HCT116 (cell line): ENCODE data around the gene SYT7. TPM values are rescaled to one million over a fixed set of nuclear protein-coding genes. Genes with fewer than 3 reads are reported as not detected.

Source experiments
- ATAC-seq: fragments of 200-7000 bp; cut with Tn5 transposase; 2 replicates; pipeline ENCODE4 v1.9.1; 2020; ENCODE audit warnings: mild to moderate bottlenecking, moderate library complexity
- BruUV-seq: library from RNA; stranded (reverse); fragments of 400-500 nt; replicated peaks from 2 replicates; lab custom pipeline; 2021; lab: Mats Ljungman, UMichigan
- CTCF ChIA-PET: fragments of 300-600 bp; sonication (Branson Sonifier 250); formaldehyde crosslinking; loops from one replicate; lab custom pipeline; 2021; ENCODE audit warnings: antibody characterized with exemption; lab: Charles Lee
- POLR2A ChIA-PET: fragments of 300-600, 350-600 bp; sonication (Branson Sonifier 250); formaldehyde crosslinking; loops from one replicate; lab custom pipeline; 2021; ENCODE audit warnings: antibody characterized with exemption; lab: Charles Lee
- RAD21 ChIA-PET, 2 experiments: fragments of 300-600 bp; sonication (Branson Sonifier 250); formaldehyde crosslinking; loops; one replicate each; lab custom pipeline; 2023; ENCODE audit warnings: low total read pairs in 2 of 2; ENCODE audit not compliant: uncharacterized antibody in 2 of 2, unreplicated experiment in 2 of 2, low non-redundant PET in 1 of 2; lab: Charles Lee
- DNase-seq: peaks from one replicate; pipeline ENCODE4 v3.0.0-alpha.2; 2010; ENCODE audit warnings: low read depth, low spot score
- H2AFZ ChIP-seq: fragments of 200-600 bp; shearing (Covaris generic), sonication (generic); 2 replicates; pipeline ENCODE4 v1.6.1; 2017; ENCODE audit warnings: low read depth, mixed run types, mixed read lengths, antibody characterized with exemption, low read length; ENCODE audit not compliant: poor library complexity, severe bottlenecking
- H3K27ac ChIP-seq: 2 replicates; pipeline ENCODE4 v1.5.1; 2012; ENCODE audit warnings: low read depth, low read length
- H3K27me3 ChIP-seq: fragments of 200-600 bp; sonication (generic); 2 replicates; pipeline ENCODE4 v1.6.1; 2016; ENCODE audit warnings: mixed run types, low read length, mixed read lengths; ENCODE audit not compliant: insufficient read depth
- H3K36me3 ChIP-seq, 2 experiments: fragments of 200-500 bp in 1 of 2; fragments of 200-600 bp in 1 of 2; sonication (Bioruptor generic) in 1 of 2; sonication (generic) in 1 of 2; 2 replicates each; pipeline versions ENCODE4 v1.5.1 to v1.6.1; 2014 to 2016; ENCODE audit warnings: low read length in 2 of 2, inconsistent platforms in 1 of 2, mixed read lengths in 1 of 2, mixed run types in 1 of 2; ENCODE audit not compliant: insufficient read depth in 2 of 2, control insufficient read depth in 1 of 2
- H3K4me1 ChIP-seq, 2 experiments: fragments of 200-600 bp in 1 of 2; sonication (generic) in 1 of 2; 2 replicates each; pipeline versions ENCODE4 v1.5.1 to v1.6.1; 2012 to 2017; ENCODE audit warnings: low read length in 2 of 2, inconsistent platforms in 1 of 2, mild to moderate bottlenecking in 1 of 2, mixed read lengths in 1 of 2, mixed run types in 1 of 2, moderate library complexity in 1 of 2; ENCODE audit not compliant: insufficient read depth in 2 of 2, control insufficient read depth in 1 of 2
- H3K4me2 ChIP-seq: fragments of 200-600 bp; sonication (generic); 2 replicates; pipeline ENCODE4 v1.6.1; 2017; ENCODE audit warnings: mixed run types, low read length, mixed read lengths
- H3K4me3 ChIP-seq, 2 experiments: fragments of 200-600 bp in 1 of 2; sonication (generic) in 1 of 2; replicated peaks in 1 of 2; 2 replicates each; pipeline ENCODE4 v1.5.1; 2011 to 2016; ENCODE audit warnings: low read length in 2 of 2, control low read depth in 1 of 2, low read depth in 1 of 2, mild to moderate bottlenecking in 1 of 2, mixed read lengths in 1 of 2, mixed run types in 1 of 2
- H3K79me2 ChIP-seq: fragments of 200-600 bp; sonication (generic); 2 replicates; pipeline ENCODE4 v1.6.1; 2017; ENCODE audit warnings: mild to moderate bottlenecking, mixed run types, low read length, moderate library complexity, mixed read lengths; ENCODE audit not compliant: insufficient read depth
- H3K9ac ChIP-seq: fragments of 200-600 bp; sonication (generic); 2 replicates; pipeline ENCODE4 v1.6.1; 2016; ENCODE audit warnings: low read length, mixed read lengths
- H3K9me2 ChIP-seq: fragments of 200-600 bp; sonication (generic), shearing (Covaris generic); 2 replicates; pipeline ENCODE4 v1.6.1; 2017; ENCODE audit warnings: mixed run types, mild to moderate bottlenecking, moderate library complexity; ENCODE audit not compliant: insufficient read depth
- H3K9me3 ChIP-seq, 2 experiments: fragments of 200-500 bp in 1 of 2; fragments of 200-600 bp in 1 of 2; sonication (Bioruptor generic) in 1 of 2; sonication (generic) in 1 of 2; 2 replicates each; pipeline ENCODE4 v1.6.1; 2014 to 2017; ENCODE audit warnings: low read length in 2 of 2, mixed read lengths in 2 of 2, inconsistent platforms in 1 of 2, low read depth in 1 of 2, mild to moderate bottlenecking in 1 of 2, mixed run types in 1 of 2, moderate library complexity in 1 of 2; ENCODE audit not compliant: control insufficient read depth in 1 of 2, insufficient read depth in 1 of 2
- H4K20me1 ChIP-seq: fragments of 200-600 bp; sonication (generic), shearing (Covaris generic); 2 replicates; pipeline ENCODE4 v1.6.1; 2017; ENCODE audit warnings: mixed run types, mild to moderate bottlenecking, moderate library complexity; ENCODE audit not compliant: insufficient read depth
- JUND ChIP-seq: IDR thresholded peaks from 2 replicates; pipeline ENCODE4 v1.6.1; 2012
- POLR2A ChIP-seq: IDR thresholded peaks from 2 replicates; pipeline ENCODE4 v1.7.0; 2011; ENCODE audit warnings: borderline replicate concordance; ENCODE audit not compliant: insufficient read depth, insufficient read length; ENCODE audit errors: extremely low read depth
- SIN3A ChIP-seq: IDR thresholded peaks from 2 replicates; pipeline ENCODE4 v1.6.1; 2012; ENCODE audit warnings: low read depth
- ZFX ChIP-seq: fragments of 450-650 bp; IDR thresholded peaks from 2 replicates; pipeline ENCODE4 v1.6.1; 2017
- ZNF274 ChIP-seq: fragments of 200-500 bp; sonication (Bioruptor generic); IDR thresholded peaks from 2 replicates; pipeline ENCODE4 v1.6.1; 2014; ENCODE audit warnings: mild to moderate bottlenecking, low read depth, low read length, inconsistent platforms
- intact Hi-C: fragments of 100-400 bp; cut with micrococcal nuclease; formaldehyde crosslinking; loops from 2 replicates; pipeline ENCODE4 v1.10.0; 2022
- total RNA-seq: library from RNA; stranded (reverse); gene quantifications from one replicate; pipeline ENCODE4 v1.2.1, GENCODE V29; 2021; ENCODE audit not compliant: unreplicated experiment
- TF ChIP-seq, protein P1 (sequence below), 3 experiments: fragments of 200-600 bp in 1 of 3; sonication (generic) in 1 of 3; IDR thresholded peaks in 2 of 3; conservative IDR thresholded peaks in 1 of 3; 2 replicates each; pipeline ENCODE4 v1.5.1; 2012 to 2017; ENCODE audit warnings: low read depth in 2 of 3, low read length in 2 of 3, antibody characterized with exemption in 1 of 3, borderline replicate concordance in 1 of 3, control low read depth in 1 of 3, mild to moderate bottlenecking in 1 of 3, mixed read lengths in 1 of 3, mixed run types in 1 of 3, moderate library complexity in 1 of 3; ENCODE audit not compliant: insufficient read depth in 1 of 3
- TF ChIP-seq, protein P2 (sequence below): IDR thresholded peaks from 2 replicates; pipeline ENCODE4 v1.6.1; 2012; ENCODE audit warnings: low read depth

SYT7 gene
- total RNA-seq, 1 experiment from 2014 or later: 27.4 TPM

- Histone ChIP-seq H3K9me2 (no peaks in the 10 kb centered on the region), H3K4me1 (peaks cover 19 to 26% of the 10 kb centered on the region in 2 experiments; a peak in 3 of 4 replicates), H2AFZ (no peak overlapping the region), H3K27me3 (no peaks in the 10 kb centered on the region), H4K20me1 (no peaks in the 10 kb centered on the region), H3K9me3 (no peaks in the 10 kb centered on the region), H3K4me3 (no peak overlapping the region), H3K79me2 (peaks cover 10% of the 10 kb centered on the region; the same call in 1 of the 2 replicates), H3K36me3 (no peaks in the 10 kb centered on the region), H3K9ac (no peak overlapping the region), H3K4me2 (peak overlapping the region; percentile 97), H3K27ac (no peak overlapping the region)
- RAD21 ChIA-PET: no interaction called here
- no TSS peak for BruUV-seq
- POLR2A ChIA-PET: no interaction called here
- no peak for DNase-seq
- intact Hi-C loops: no loop called here
- no peak for ATAC-seq
- TF ChIP-seq ZFX: no peak
- TF ChIP-seq, protein P1, sequence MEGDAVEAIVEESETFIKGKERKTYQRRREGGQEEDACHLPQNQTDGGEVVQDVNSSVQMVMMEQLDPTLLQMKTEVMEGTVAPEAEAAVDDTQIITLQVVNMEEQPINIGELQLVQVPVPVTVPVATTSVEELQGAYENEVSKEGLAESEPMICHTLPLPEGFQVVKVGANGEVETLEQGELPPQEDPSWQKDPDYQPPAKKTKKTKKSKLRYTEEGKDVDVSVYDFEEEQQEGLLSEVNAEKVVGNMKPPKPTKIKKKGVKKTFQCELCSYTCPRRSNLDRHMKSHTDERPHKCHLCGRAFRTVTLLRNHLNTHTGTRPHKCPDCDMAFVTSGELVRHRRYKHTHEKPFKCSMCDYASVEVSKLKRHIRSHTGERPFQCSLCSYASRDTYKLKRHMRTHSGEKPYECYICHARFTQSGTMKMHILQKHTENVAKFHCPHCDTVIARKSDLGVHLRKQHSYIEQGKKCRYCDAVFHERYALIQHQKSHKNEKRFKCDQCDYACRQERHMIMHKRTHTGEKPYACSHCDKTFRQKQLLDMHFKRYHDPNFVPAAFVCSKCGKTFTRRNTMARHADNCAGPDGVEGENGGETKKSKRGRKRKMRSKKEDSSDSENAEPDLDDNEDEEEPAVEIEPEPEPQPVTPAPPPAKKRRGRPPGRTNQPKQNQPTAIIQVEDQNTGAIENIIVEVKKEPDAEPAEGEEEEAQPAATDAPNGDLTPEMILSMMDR (IDR thresholded peaks at IDR 0.05 in 2 of 3, conservative IDR thresholded peaks at IDR 0.05 in 1 of 3; ENCODE audit: borderline replicate concordance in 1 of 3, insufficient read depth in 1 of 3, low read depth in 2 of 3, low read length in 2 of 3): peak in 1 of 3 experiments; percentile 14; a peak in 1 of 6 replicates
- CTCF ChIA-PET: interaction anchor here (0.6 to 1.2 kb wide), 2 partner anchors 42 to 59 kb away, joined by 3 read pairs; no protein-coding TSS in a partner anchor
Measured at GRCh38 chr11:61578819-61579675, 1.8 kb downstream of the SYT7 start.

DNA sequence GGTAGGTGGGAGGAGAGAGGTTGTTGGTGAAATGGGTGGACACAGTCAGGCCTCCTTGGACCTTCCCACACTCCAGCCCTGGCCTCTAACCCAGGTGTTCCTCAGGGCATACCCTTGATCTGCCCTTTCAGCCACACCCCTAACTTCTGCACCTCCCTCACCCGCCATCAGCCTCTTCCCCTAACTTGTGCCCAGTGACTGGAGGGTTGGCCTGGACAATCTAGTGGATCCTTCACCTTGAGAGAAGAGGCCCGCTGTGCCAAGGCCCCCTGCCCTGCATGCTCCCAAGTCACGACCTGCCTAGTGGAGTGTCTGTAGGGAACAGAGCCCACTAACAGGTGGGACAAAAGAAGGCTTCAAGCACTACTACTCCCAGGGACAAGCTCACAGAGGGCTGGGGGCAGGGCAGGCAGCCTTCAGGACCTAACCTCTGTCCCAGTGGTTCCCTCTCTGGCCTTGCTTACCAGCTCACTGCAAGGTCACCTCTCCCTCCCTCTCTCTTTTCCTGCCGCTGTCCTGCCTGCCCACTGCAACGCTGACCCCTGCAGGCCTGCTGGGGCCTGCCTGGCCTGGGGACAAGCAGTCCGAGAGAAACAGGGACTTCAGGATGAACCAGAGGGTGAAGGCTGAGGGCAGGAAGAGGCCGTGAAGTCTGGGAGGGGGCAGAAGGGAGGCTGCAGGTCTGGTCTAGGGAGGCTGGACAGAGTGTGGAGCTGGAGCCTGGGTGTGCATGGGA is 3.3 kb downstream of the SYT7 start:
- no peaks in the 10 kb centered on the region for H3K9me3 ChIP-seq
- no peaks in the 10 kb centered on the region for H3K27me3 ChIP-seq
- peaks cover 19 to 26% of the 10 kb centered on the region in 2 experiments; a peak in 3 of 4 replicates for H3K4me1 ChIP-seq
- ATAC-seq: no peak
- peaks cover 13% of the 10 kb centered on the region; the same call in 1 of the 2 replicates for H3K79me2 ChIP-seq
- no peak overlapping the region for H2AFZ ChIP-seq
- no peaks in the 10 kb centered on the region for H3K36me3 ChIP-seq
- no peak for DNase-seq
- no peaks in the 10 kb centered on the region for H3K9me2 ChIP-seq
- CTCF ChIA-PET: interaction anchor here (1.2 to 3.1 kb wide), 2 partner anchors 10 to 41 kb away, joined by 3 to 15 read pairs; no protein-coding TSS in a partner anchor
- no peak overlapping the region for H3K9ac ChIP-seq
- H4K20me1 ChIP-seq: no peaks in the 10 kb centered on the region
- H3K4me2 ChIP-seq: no peak overlapping the region
- BruUV-seq: no TSS peak
- RAD21 ChIA-PET: no interaction called here
- intact Hi-C loops: no loop called here
- no peak overlapping the region for H3K27ac ChIP-seq
- no peak overlapping the region for H3K4me3 ChIP-seq
- POLR2A ChIA-PET: interaction anchor here (1.0 kb wide), 1 partner anchor 11 kb away, joined by 3 read pairs; no protein-coding TSS in a partner anchor
- TF ChIP-seq, protein P1 (IDR thresholded peaks at IDR 0.05 in 2 of 3, conservative IDR thresholded peaks at IDR 0.05 in 1 of 3; ENCODE audit: borderline replicate concordance in 1 of 3, insufficient read depth in 1 of 3, low read depth in 2 of 3, low read length in 2 of 3): peak; percentile 67 to 81 (median 69); a peak in 5 of 6 replicates
- TF ChIP-seq, protein P2, sequence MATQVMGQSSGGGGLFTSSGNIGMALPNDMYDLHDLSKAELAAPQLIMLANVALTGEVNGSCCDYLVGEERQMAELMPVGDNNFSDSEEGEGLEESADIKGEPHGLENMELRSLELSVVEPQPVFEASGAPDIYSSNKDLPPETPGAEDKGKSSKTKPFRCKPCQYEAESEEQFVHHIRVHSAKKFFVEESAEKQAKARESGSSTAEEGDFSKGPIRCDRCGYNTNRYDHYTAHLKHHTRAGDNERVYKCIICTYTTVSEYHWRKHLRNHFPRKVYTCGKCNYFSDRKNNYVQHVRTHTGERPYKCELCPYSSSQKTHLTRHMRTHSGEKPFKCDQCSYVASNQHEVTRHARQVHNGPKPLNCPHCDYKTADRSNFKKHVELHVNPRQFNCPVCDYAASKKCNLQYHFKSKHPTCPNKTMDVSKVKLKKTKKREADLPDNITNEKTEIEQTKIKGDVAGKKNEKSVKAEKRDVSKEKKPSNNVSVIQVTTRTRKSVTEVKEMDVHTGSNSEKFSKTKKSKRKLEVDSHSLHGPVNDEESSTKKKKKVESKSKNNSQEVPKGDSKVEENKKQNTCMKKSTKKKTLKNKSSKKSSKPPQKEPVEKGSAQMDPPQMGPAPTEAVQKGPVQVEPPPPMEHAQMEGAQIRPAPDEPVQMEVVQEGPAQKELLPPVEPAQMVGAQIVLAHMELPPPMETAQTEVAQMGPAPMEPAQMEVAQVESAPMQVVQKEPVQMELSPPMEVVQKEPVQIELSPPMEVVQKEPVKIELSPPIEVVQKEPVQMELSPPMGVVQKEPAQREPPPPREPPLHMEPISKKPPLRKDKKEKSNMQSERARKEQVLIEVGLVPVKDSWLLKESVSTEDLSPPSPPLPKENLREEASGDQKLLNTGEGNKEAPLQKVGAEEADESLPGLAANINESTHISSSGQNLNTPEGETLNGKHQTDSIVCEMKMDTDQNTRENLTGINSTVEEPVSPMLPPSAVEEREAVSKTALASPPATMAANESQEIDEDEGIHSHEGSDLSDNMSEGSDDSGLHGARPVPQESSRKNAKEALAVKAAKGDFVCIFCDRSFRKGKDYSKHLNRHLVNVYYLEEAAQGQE: no peak
- TF ChIP-seq POLR2A (no peak), SIN3A (no peak), ZNF274 (no peak), JUND (no peak)
